ENCODE data around the gene TBX2.

Gene TBX2

GRCh38 chr17:61455324-61456060 lies 55.8 kb downstream of the TBX2 start:
- DNase-seq (ENCODE audit: insufficient read length, low spot score) (no peak), FAIRE-seq (no peak)
- TF ChIP-seq POLR2A (IDR thresholded peaks at IDR 0.05; ENCODE audit: low read depth, low read length) = no peak
- no peak for TF ChIP-seq POLR2AphosphoS5 (IDR thresholded peaks at IDR 0.05; ENCODE audit: low read depth, low read length)
- no peak for TF ChIP-seq TAF1 (IDR thresholded peaks at IDR 0.05; ENCODE audit: low read depth, low read length)
- TF ChIP-seq SPI1 (IDR thresholded peaks at IDR 0.05; ENCODE audit: low read depth, low read length) = no peak
- TF ChIP-seq PAX5 (IDR thresholded peaks at IDR 0.05; ENCODE audit: insufficient read depth, low read length, severe bottlenecking) = no peak
- no peak for TF ChIP-seq POU2F2 (IDR thresholded peaks at IDR 0.05; ENCODE audit: low read depth, low read length)

DNA sequence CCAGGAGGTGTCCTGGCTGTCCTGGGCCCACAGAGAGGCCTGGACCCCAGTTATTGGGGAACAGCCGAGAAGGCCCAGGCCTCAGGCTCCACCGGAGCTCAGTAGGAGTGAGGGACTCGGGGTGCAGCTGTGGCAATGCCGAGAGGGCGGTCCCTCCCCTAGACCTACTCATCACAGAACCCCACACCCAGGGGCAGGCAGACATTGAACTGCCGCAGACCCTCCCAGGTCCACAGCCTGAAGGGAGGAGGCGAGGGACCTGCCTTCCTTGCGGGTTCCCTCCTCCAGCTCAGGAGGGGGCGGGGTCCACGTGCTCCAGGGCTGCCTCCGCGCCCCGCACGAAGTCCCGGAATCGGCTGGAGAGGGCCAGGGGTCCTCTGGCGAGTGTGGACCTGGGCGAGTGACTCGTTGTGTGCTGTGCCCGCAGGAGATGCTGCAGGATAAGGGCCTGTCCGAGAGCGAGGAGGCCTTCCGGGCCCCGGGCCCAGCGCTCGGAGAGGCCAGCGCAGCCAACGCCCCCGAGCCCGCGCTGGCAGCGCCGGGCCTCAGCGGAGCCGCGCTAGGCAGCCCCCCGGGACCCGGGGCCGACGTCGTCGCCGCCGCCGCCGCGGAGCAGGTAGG lies 56.5 kb downstream of the TBX2 start:
- TF ChIP-seq POU2F2 (IDR thresholded peaks at IDR 0.05; ENCODE audit: low read depth, low read length) = no peak
- TF ChIP-seq SPI1 (IDR thresholded peaks at IDR 0.05; ENCODE audit: low read depth, low read length) = no peak
- no peak for TF ChIP-seq PAX5 (IDR thresholded peaks at IDR 0.05; ENCODE audit: insufficient read depth, low read length, severe bottlenecking)
- no peak for TF ChIP-seq POLR2AphosphoS5 (IDR thresholded peaks at IDR 0.05; ENCODE audit: low read depth, low read length)
- no peak for TF ChIP-seq POLR2A (IDR thresholded peaks at IDR 0.05; ENCODE audit: low read depth, low read length)
- TF ChIP-seq TAF1 (IDR thresholded peaks at IDR 0.05; ENCODE audit: low read depth, low read length) = no peak
- FAIRE-seq (no peak), DNase-seq (ENCODE audit: insufficient read length, low spot score) (no peak)

GRCh38 chr17:61456688-61457225 lies 57.1 kb downstream of the TBX2 start:
- DNase-seq (ENCODE audit: insufficient read length, low spot score) = no peak
- TF ChIP-seq POLR2A (IDR thresholded peaks at IDR 0.05; ENCODE audit: low read depth, low read length) = no peak
- no peak for TF ChIP-seq SPI1 (IDR thresholded peaks at IDR 0.05; ENCODE audit: low read depth, low read length)
- no peak for TF ChIP-seq POU2F2 (IDR thresholded peaks at IDR 0.05; ENCODE audit: low read depth, low read length)
- TF ChIP-seq PAX5 (IDR thresholded peaks at IDR 0.05; ENCODE audit: insufficient read depth, low read length, severe bottlenecking) = no peak
- no peak for TF ChIP-seq POLR2AphosphoS5 (IDR thresholded peaks at IDR 0.05; ENCODE audit: low read depth, low read length)
- no peak for TF ChIP-seq TAF1 (IDR thresholded peaks at IDR 0.05; ENCODE audit: low read depth, low read length)
- FAIRE-seq = no peak

- FAIRE-seq = no peak
- DNase-seq (ENCODE audit: insufficient read length, low spot score) = no peak
- TF ChIP-seq SPI1 (IDR thresholded peaks at IDR 0.05; ENCODE audit: low read depth, low read length) = no peak
- no peak for TF ChIP-seq POLR2AphosphoS5 (IDR thresholded peaks at IDR 0.05; ENCODE audit: low read depth, low read length)
- no peak for TF ChIP-seq PAX5 (IDR thresholded peaks at IDR 0.05; ENCODE audit: insufficient read depth, low read length, severe bottlenecking)
Measured at GRCh38 chr17:61457226-61457983, 57.8 kb downstream of the TBX2 start.

DNA sequence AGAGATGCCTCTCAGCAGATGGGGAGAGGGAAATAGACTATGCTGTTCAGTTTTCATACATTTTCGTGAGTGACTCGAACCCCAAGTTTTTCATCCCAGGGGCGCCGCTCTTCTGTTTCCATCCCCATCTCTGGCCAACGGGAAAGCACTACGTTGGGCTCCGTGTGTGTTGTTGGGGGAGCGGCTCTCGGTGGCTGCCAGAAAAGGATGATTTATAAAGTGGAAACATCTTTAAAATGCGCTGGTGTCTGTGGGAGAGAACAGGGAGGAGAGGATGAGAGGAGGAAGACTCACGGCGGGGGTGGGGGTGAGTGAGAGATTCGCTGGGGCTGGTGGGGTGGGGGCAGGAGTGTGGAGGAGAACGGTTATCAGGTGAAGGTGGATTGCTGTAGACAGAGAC lies 58.4 kb downstream of the TBX2 start:
- no peak for DNase-seq (ENCODE audit: insufficient read length, low spot score)
- no peak for FAIRE-seq
- no peak for TF ChIP-seq POLR2A (IDR thresholded peaks at IDR 0.05; ENCODE audit: low read depth, low read length)
- TF ChIP-seq PAX5 (IDR thresholded peaks at IDR 0.05; ENCODE audit: insufficient read depth, low read length, severe bottlenecking) = no peak
- TF ChIP-seq TAF1 (IDR thresholded peaks at IDR 0.05; ENCODE audit: low read depth, low read length) = no peak
- no peak for TF ChIP-seq POU2F2 (IDR thresholded peaks at IDR 0.05; ENCODE audit: low read depth, low read length)

- FAIRE-seq = no peak
Measured at GRCh38 chr17:61458421-61459141, 58.9 kb downstream of the TBX2 start.

More at GRCh38 chr17:61458421-61459141, 58.9 kb downstream of the TBX2 start:
- no peak for TF ChIP-seq TAF1 (IDR thresholded peaks at IDR 0.05; ENCODE audit: low read depth, low read length)
- TF ChIP-seq POLR2AphosphoS5 (IDR thresholded peaks at IDR 0.05; ENCODE audit: low read depth, low read length) = no peak
- no peak for TF ChIP-seq SPI1 (IDR thresholded peaks at IDR 0.05; ENCODE audit: low read depth, low read length)
- no peak for TF ChIP-seq PAX5 (IDR thresholded peaks at IDR 0.05; ENCODE audit: insufficient read depth, low read length, severe bottlenecking)
- no peak for TF ChIP-seq POLR2A (IDR thresholded peaks at IDR 0.05; ENCODE audit: low read depth, low read length)
- TF ChIP-seq POU2F2 (IDR thresholded peaks at IDR 0.05; ENCODE audit: low read depth, low read length) = no peak
- no peak for DNase-seq (ENCODE audit: insufficient read length, low spot score)
